Kidney epithelial cell (primary cell): ENCODE measurements around the gene ZNF195. TPM values are rescaled to one million over a fixed set of nuclear protein-coding genes. Genes with fewer than 3 reads are reported as not detected.
"Not testable (repeated sequence)": the region's sequence is repeated elsewhere in the genome, so short reads cannot be mapped to it uniquely, and the experiment has no call there.

ENCODE experiments used
- DNase-seq: peaks from one replicate; pipeline ENCODE4 v3.0.0-alpha.2; 2010; ENCODE audit warnings: low read depth
- H3K27me3 ChIP-seq: 2 replicates; pipeline ENCODE4 v1.6.0; 2011; ENCODE audit warnings: low read length; ENCODE audit not compliant: control insufficient read depth, insufficient read depth
- H3K36me3 ChIP-seq: 2 replicates; pipeline ENCODE4 v1.5.1; 2011; ENCODE audit warnings: low read length; ENCODE audit not compliant: control insufficient read depth, insufficient read depth
- H3K4me3 ChIP-seq: 2 replicates; pipeline ENCODE4 v1.5.1; 2011; ENCODE audit warnings: low read depth, mild to moderate bottlenecking, control low read depth, low read length
- CTCF ChIP-seq: IDR thresholded peaks from 2 replicates; pipeline ENCODE4 v1.5.1; 2011; ENCODE audit warnings: mild to moderate bottlenecking, moderate library complexity, low read length, control low read depth, inconsistent platforms; ENCODE audit not compliant: insufficient read depth, poor library complexity, severe bottlenecking
- total RNA-seq: library from RNA; depleted of rRNA; stranded (reverse); fragments of >200 nt; gene quantifications from 2 replicates; pipeline ENCODE4 v1.2.3, GENCODE V29; 2015

The ZNF195 gene
- total RNA-seq, 1 donor from 2014 or later = 72.5 TPM

- peak; percentile 31 for TF ChIP-seq CTCF
- not testable (repeated sequence) for H3K27me3 ChIP-seq
Observed at GRCh38 chr11:3417047-3417446, 38.1 kb upstream of the ZNF195 start.

GRCh38 chr11:3415301-3415700, 36.4 kb upstream of the ZNF195 start:
- H3K27me3 ChIP-seq, H3K4me3 ChIP-seq, H3K36me3 ChIP-seq, DNase-seq: not testable (repeated sequence)

More at GRCh38 chr11:3417047-3417446, 38.1 kb upstream of the ZNF195 start:
- not testable (repeated sequence) for H3K36me3 ChIP-seq, H3K4me3 ChIP-seq, DNase-seq

GRCh38 chr11:3413666-3414065, 34.7 kb upstream of the ZNF195 start:
- DNase-seq, H3K27me3 ChIP-seq, H3K4me3 ChIP-seq, H3K36me3 ChIP-seq: not testable (repeated sequence)

- no peak for TF ChIP-seq CTCF
- no peak overlapping the region for H3K4me3 ChIP-seq
- no peaks in the 10 kb centered on the region for H3K36me3 ChIP-seq
- no peaks in the 10 kb centered on the region for H3K27me3 ChIP-seq
- no peak for DNase-seq
Observed at GRCh38 chr11:3412837-3413236, 33.9 kb upstream of the ZNF195 start.

GRCh38 chr11:3408722-3409121, 29.8 kb upstream of the ZNF195 start:
- DNase-seq, H3K27me3 ChIP-seq, H3K4me3 ChIP-seq, H3K36me3 ChIP-seq: not testable (repeated sequence)
- peak; percentile 78 for TF ChIP-seq CTCF

GRCh38 chr11:3408058-3408605, 29.2 kb upstream of the ZNF195 start:
- not testable (repeated sequence) for DNase-seq, H3K36me3 ChIP-seq, H3K4me3 ChIP-seq, H3K27me3 ChIP-seq

GRCh38 chr11:3406937-3407336, 28.0 kb upstream of the ZNF195 start:
- DNase-seq, H3K36me3 ChIP-seq, H3K27me3 ChIP-seq: not testable (repeated sequence)

GRCh38 chr11:3406223-3406875, 27.4 kb upstream of the ZNF195 start:
- not testable (repeated sequence) for H3K36me3 ChIP-seq, DNase-seq, H3K4me3 ChIP-seq, H3K27me3 ChIP-seq

More at GRCh38 chr11:3406937-3407336, 28.0 kb upstream of the ZNF195 start:
- not testable (repeated sequence) for H3K4me3 ChIP-seq

- not testable (repeated sequence) for H3K4me3 ChIP-seq, DNase-seq, H3K36me3 ChIP-seq, H3K27me3 ChIP-seq
Observed at GRCh38 chr11:3404076-3404925, 25.4 kb upstream of the ZNF195 start.

- H3K4me3 ChIP-seq, H3K27me3 ChIP-seq, H3K36me3 ChIP-seq, DNase-seq: not testable (repeated sequence)
Observed at GRCh38 chr11:3402861-3403250, 23.9 kb upstream of the ZNF195 start.

- DNase-seq, H3K27me3 ChIP-seq, H3K4me3 ChIP-seq, H3K36me3 ChIP-seq: not testable (repeated sequence)
Observed at GRCh38 chr11:3402181-3402860, 23.4 kb upstream of the ZNF195 start.
